ENCODE results near the gene NKD1.
A peak's percentile ranks its signal among the peaks of the same experiment; 100 is the strongest.

The NKD1 gene

GRCh38 chr16:50652836-50653425 is 104.7 kb downstream of the NKD1 start:
- DNase-seq, result no peak

DNA sequence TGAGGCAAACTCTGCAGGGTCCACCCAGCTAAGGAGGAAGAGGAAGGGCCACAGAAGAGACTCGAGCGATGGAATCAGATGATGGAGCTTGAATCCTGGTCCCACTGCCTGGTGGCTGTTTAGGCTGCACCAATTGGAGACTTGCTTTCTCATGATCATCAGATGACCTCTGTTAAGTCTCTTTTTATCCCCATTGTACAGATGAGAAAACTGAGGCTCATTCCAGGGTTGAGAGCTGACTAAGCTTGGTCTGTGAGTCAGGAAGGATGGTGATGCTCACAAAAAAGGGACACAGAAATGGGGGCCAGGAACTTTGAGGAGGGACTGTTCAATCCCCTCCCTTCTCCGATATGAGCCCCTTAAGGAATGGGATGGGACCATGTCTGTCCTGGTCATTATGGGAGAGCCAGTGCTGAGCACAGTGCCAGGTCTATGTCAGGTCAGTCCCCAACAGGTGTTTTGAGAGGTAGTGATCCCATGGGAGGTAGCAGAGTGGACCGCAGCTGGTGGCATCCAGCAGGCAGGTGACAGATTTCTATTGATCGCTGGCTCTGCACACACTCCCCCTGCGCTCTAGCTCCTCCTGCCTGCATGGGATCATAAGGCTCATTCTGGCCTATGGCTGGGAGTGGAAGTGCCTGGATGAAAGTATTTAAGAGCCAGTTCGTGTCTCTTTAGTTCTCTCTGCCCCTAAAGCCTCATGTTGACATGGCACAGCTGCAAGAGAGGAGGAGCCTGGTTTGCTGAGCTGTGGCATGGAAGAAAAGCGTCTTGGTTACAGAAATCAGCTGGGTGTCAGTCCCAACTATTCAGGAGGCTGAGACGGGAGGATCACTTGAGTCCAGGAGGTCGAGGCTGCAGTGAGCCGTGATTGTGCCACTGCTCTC is 105.7 kb downstream of the NKD1 start:
- DNase-seq, result no peak

DNA sequence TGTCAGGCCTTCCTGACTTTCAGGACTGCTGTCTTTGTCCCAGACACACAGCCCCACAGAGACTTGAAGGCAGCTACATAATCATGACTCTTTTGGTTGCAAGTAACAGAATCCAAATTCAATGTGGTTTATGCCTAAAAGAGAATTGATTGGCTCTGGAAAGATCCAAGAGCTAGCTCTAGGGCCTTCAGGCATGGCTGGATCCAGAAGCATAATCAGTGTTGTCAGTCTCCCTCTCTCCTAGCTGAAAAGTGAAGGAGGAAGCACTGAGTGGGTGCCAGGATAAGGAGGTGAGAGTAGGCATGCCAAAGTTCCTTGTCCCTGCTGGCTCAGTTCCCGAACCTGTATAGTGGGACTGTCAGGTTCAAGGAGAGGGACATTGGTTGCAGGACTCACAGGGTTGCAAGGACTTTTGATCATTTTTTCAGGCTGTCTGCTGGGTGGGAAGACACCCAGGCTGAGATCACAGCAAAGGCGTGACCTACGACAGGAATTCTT is 107.4 kb downstream of the NKD1 start:
- no peak for DNase-seq

- DNase-seq, result no peak
Measured at GRCh38 chr16:50657241-50657640, 109.0 kb downstream of the NKD1 start.

DNA sequence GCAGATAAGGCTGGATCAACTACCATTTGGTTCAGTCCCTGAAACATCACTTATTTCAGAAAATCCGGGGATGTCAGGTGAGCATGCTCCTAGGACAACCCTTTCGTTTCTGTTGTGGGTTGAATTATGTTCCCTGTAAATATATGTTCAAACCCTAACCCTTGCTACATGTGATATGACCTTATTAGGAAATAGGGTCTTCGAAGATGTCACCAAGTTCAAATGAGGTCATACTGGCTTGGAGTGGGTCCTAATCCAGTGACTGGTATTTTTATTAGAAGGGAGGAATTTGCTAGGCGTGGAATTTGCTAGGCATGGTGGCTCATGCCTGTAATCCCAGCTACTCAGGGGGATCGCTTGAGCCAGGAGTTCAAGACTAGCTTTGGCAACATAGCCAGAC is 111.6 kb downstream of the NKD1 start:
- DNase-seq, result no peak

GRCh38 chr16:50662306-50662940 is 114.2 kb downstream of the NKD1 start:
- no peak for DNase-seq

- no peak for DNase-seq
Measured at GRCh38 chr16:50664270-50664669, 116.1 kb downstream of the NKD1 start.

DNA sequence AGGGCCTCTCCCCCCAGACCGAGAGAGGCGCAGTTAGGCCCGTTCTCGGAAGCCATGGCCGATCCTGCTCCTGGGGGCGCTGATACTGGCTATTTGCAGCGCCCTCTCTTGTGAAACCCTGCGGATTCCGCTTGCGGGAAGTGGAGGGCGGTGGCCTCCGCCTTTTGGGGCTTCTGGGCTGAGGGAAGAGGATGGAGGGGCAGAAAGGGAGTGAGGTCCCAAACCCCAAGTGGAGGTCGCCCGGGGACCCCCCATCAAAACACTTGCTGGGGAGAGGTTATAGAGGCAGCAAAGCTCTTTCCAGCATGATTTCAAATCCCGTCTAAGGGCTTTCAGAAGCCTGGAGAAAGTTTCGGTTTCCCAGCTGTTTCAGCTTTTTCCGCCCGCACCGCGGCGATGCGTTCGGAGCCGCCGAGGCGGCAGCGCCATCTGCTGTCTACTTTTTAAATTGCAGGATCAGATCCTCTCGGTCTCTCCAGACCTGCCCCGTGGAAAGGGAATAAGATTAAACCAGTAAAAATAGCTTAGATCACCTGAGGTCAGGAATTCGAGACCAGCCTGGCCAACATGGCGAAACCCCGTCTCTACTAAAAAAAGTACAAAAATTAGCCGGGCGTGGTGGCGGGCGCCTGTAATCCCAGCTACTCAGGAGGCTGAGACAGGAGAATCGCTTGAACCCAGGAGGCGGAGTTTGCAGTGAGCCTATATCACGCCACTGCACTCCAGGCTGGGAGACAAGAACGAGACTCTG is 117.1 kb downstream of the NKD1 start:
- DNase-seq, result peak; percentile 70

DNA sequence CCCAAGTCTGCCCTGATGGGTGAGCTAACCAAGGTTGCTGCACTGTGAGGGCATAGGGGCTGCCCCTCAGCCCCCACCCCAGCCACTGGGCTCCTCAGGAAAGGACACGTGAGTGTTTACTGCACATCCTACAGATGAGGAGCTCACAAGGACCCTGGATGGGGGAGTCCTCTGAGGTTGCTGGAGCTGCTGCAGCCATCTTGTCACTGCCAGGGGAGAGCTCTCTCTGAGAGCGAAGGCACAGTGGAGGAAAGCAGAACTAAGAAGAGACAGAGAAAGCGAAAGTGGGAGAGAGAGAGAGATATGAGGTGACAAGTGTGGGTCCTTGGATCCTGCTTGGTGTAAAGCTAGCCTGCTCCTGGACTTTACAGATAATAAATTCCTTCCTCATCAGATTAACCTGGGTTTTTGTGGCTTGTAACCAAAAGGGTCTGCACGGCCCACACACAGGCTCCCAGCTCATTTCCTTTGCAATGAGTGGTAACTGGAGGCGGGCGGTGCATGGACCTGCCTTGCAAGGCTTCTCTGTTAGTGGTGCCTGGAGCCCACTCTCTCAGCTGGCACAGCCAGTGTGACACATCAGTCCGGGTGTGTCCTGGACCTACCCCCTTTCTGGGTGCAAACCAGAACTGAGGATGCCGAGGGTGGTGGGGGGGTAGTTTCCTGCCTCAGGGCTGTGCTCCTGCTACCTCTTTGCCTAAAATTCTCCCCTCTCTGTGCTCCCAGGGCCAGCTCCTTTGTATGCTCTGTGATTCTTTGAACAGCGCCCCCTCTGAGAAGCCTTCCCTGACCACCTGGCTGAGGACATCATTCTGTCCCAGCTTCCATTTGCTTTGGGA is 118.7 kb downstream of the NKD1 start:
- DNase-seq, result no peak

DNA sequence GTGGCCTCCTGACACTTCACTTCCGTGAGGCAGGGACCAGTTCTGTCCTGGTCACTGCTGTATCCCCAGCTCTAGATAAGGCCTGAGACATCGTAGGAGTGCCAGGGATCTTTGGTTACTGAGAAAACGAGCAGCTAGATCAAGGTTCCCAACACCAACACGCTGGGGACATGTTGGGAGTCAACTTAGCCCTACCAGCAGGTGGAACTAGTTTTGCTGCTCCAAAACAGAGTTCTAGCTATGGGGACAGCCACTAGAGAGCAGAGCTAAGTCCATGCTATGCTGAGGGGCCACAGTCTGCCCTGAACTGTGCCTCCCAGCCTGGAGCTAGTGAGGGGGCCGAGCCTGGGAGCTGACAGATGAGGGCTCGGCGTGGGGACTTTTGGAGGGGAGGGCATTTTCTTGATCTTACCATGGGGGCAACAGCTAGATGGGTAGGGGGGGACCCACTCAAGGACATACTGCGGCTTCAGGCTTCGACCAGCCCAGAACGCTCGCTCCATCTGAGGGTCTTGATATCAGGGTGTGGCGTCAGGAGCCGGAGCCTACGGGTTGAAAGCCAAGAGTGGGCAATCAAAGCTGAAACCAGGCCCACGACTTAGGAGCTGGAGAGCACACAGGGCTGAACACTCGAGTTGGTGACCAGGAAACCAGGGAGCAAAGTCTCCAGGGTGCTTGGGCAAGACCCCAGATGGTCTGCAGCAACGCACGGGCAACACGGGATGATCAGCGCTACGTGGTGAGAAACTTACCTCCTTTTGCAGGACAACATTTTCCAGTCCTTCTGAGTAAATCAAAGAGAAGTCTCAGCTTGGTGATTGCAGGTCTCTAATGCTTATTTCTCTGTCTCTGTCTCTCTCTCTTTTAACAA is 119.5 kb downstream of the NKD1 start:
- DNase-seq, result no peak

GRCh38 chr16:50668368-50669008 is 120.3 kb downstream of the NKD1 start:
- no peak for DNase-seq

DNA sequence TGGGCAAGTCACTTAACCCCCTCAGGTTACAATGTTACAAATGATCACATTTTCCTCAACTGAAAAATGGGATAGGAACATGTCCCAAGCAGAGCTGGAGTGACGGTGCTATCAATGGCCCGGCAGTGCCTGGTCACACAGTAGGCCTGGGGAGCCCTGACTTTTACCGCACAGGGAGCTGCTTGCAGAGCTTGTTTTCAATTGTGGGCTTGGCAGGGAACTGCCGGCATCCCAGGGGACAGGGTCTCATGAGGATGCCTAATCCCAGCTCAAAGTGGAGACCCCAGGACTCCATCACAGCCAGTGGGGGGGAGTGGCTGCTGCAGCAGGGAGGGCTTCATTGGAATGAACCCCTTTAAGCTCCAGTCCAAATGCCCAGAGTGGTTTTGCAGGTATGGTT is 121.5 kb downstream of the NKD1 start:
- no peak for DNase-seq

DNA sequence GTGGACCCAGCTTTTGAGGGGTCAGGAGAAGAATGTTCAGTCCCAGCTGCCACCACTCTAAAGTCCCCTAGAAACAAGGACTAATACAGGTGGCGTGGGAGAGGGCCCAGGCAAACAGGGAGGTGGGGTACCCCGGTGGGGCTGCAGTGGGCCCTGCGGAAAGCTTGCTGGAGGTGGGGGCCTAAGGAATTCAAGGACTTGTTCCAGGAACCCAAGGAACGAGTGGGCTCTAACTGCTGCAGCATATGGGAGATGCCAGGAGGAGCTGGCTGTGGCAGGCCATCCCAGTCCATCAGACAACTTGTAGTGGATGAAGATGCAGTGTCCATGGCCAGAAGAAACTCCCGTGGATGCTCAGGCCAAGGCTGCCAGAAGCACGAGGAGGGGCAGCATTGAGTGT is 122.3 kb downstream of the NKD1 start:
- no peak for DNase-seq

- DNase-seq, result peak; percentile 6
Measured at GRCh38 chr16:50671644-50672260, 123.6 kb downstream of the NKD1 start.

DNA sequence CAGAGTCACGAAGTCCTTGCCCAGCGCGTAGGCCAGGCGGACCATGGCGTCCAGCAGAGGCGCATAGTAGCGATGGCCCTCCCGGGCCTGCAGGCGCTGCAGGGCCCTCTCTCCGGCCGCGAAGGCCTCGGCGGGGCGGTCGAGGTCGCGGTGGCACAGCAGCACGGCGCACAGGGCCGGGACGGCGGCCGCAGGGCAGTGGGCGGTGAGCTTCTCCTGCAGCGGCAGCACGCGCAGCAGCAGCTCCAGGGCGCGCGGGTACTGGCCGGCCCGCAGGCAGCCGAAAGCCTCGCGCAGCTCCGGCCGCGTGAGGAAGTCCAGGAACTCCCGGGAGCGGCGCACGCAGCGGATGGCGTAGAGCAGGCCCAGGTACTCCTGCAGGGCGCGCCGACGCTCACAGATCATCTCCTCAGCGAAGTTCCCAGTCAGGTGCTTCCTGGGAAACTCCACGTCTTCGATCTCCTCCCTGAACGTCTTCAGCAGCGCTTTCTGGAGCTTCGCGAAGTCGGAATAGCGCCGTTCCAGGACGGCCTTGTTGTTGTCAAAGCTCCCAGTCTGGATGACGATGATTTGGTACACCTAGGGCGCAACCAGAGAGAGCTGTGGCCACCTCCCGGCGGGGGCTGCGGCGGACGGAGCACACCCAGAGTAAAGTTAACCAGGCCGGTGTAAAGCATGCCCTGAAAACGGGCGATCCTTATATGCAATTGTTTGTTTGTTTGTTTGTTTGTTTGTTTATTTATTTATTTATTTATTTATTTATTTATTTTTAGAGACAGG is 125.5 kb downstream of the NKD1 start:
- DNase-seq, result no peak

GRCh38 chr16:50674831-50675230 is 126.6 kb downstream of the NKD1 start:
- DNase-seq, result no peak

DNA sequence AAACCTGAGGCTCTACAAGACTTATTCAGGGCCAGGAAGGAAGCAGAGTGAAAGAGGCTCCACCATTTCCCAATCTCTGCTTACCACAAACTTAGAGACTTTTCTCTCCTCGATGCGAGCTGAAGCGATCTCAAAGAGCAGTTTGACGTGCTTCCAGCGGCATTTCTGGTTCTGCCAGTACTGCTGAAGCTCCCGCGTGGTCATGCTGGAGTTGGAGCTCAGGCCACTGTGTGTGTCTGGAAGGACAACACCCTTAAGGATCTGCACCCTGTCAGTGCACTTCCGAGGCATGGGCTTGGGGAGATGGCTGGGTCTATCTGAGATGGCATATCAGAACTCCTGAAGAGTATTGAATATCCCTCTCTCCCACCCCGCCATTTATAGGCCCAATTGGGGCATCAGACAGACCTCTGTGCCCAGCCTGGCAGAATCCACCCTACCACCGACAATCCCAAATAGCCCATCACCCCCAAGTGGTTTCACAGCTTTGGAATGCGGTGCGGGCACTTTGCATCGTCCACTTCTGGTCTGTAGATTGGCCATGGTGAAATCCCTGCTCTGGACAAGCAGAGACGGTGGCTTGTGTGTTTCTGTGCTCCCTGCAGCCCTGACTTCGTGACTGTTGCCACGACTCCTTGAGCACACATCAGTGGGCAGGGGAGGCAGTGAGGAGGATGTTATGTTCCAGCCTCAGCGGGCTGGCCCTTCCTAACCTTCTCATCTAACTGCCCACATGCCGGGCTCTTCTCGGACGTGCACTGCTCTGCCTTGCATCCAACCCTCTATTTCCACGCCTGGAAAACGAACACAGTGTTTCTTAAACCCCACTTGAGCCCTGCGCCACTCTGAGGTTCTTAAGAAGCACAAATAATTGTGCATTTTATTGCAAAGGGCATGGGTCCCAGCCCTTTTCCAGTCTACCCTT is 127.8 kb downstream of the NKD1 start:
- no peak for DNase-seq

DNA sequence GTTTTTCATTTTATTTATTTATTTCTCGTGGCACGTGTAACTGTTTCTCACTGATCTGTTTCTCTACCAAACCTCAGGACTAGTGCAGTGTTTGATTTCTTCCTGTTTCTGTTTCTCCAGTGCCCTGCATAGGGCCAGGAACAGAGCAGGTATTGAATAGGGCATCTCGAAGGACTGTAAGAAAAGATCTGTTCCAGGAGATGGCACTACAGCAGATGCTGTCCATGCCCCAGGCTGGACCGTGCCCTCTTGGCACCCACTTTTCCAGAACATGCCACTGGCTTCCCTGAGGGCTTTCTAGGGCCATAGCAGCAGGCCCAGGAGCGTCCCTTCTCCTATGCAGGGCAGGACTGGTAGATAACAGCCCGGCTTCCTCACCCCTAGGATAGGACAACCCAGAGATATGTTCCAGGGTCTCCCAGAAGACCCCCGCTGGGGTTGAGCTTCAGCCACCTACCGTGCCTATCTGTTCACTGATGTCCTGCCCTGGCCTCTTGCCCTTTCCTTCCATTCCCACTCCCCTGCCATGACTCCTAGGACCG is 128.6 kb downstream of the NKD1 start:
- no peak for DNase-seq

All from effector CD8-positive, alpha-beta T cell (primary cell).